ENCODE data around the gene ALKBH7.
A peak's percentile ranks its signal among the peaks of the same experiment; 100 is the strongest.

The ALKBH7 gene

DNA sequence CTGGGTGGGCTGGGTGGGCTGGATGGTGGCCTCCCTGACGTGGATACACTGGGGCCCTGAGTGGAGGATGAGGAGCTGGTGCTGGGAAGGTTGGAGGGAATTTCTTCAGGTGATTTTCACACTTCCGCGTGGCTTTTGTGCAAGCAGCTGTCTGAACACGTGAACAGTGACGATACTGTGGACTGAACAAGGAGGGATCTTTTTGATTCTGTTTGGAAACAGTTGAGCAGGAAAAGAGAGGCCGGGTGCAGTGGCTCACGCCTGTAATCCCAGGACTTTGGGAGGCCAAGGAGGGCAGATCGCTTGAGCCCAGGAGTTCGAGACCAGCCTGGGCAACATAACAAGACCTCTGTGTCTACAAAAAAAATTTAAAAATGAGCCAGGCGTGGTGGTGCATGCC is 29.5 kb downstream of the ALKBH7 start:
- no peak for DNase-seq

DNA sequence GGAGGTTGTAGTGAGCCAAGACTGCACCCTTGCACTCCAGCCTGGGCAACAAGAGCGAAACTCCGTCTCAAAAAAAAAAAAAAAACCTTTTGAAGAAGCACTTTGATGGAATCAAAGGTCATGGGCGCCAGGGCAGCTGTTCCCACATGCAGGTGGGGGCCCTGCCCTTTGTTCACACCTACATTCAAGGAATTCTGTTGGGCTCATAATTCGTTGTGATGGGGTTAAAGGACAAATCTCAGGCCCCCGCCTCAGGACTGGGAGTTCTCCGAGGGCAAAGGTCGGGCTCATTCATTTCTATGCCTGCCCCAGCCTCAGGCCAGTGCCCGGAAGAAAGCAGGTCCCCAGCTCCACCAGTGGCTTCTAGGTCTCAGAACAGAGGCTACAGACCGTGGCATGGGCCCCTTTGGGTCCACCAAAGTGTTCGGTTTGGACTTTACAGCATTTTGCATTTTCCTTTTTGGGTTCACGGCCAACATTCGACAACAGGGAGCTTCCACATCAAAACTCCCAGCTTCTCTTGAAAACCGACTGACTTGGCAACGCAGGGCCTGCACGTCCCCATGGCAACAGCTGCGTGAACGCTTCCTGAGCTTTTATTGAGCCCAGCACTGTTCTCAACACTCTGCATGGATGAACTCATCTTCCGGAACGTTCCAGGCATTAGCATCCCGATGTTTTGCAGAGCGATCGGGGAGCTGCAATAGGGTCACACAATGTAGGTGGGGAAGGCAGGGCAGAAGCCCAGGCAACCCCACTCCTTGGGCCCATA is 30.4 kb downstream of the ALKBH7 start:
- no peak for DNase-seq

DNA sequence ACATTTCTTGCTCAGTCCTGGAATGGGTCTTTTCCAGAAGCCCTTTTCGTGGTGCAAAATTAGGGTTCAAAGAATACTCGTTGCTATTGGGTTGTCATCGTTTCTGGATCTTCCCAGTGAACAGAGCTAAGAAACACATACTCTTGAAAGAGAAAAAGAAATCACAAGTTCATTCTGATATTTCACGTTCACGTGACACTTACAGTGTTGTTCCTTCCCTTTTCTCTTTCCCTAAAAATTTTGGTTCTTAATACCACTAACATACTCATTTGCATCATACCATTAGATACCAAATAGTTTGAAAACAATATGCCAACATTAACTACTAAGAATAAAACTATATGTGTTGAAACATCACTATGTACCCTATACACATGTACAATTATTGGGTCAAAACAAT is 33.8 kb downstream of the ALKBH7 start:
- DNase-seq, result no peak

- no peak for DNase-seq
Observed at GRCh38 chr19:6409346-6409745, 36.8 kb downstream of the ALKBH7 start.

DNA sequence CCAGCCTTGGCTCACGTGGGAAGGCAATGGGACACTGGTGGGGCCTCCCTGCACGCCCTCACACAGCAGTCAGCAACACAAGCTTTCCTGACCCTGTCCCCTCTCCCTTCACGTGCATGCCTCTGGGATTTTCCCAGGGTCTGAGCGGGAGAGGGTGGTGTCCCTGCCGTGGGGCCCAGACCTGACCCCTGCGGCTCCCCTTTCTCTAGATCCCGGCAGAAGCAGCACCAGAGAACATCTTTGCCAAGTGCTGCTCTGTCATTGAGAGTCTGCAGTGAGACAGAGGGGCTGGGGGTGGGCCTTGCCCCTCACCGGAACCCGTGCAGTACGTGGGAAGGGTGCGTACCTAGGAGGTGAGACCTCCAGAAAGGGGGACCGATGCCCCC is 39.5 kb downstream of the ALKBH7 start:
- no peak for DNase-seq

- DNase-seq, result peak; percentile 40
Observed at GRCh38 chr19:6412447-6413091, 40.0 kb downstream of the ALKBH7 start.

- DNase-seq, result no peak
Observed at GRCh38 chr19:6413291-6413690, 40.7 kb downstream of the ALKBH7 start.

- no peak for DNase-seq
Observed at GRCh38 chr19:6413721-6414643, 41.4 kb downstream of the ALKBH7 start.

DNA sequence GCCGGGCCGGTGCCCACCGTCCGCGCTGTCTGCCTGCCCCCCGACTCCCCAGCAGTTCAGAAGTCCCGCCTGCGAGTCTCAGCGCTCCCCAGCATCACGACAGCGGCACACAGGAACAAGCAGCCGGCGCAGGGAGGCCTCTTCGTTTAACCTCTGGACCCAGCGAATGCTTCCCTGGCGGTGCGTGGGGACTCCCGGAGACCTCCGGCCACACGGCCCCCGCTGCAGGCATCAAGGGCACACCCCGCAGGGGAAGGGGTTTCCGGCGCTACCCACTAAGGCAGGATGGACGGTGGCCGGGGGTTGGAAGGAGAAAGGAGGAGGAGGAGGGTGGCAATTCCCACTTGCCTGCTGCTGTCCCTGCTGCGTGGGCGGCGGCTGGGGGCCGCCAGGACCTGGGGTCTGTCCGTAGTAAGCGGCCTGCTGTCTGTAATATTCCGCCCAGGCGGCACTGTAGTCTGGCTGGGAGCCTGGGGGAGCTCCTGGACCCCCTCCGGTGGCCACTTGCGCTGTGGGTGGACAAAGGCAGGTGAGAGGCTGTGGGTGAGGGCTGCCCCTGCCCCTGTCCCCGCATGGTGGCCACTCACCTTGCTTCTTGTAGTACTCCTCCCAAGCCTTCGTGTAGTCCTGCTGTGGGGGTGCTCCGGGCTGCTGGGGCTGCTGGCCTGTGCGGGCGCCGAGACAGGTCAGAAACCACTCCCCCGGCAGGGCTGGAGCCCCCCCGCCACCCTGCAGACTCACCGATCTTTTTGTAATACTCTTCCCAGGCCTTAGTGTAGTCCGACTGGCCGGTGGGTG is 42.4 kb downstream of the ALKBH7 start:
- no peak for DNase-seq

- DNase-seq, result no peak
Observed at GRCh38 chr19:6415591-6416190, 43.1 kb downstream of the ALKBH7 start.

GRCh38 chr19:6416658-6417405 is 44.2 kb downstream of the ALKBH7 start:
- DNase-seq, result no peak

DNA sequence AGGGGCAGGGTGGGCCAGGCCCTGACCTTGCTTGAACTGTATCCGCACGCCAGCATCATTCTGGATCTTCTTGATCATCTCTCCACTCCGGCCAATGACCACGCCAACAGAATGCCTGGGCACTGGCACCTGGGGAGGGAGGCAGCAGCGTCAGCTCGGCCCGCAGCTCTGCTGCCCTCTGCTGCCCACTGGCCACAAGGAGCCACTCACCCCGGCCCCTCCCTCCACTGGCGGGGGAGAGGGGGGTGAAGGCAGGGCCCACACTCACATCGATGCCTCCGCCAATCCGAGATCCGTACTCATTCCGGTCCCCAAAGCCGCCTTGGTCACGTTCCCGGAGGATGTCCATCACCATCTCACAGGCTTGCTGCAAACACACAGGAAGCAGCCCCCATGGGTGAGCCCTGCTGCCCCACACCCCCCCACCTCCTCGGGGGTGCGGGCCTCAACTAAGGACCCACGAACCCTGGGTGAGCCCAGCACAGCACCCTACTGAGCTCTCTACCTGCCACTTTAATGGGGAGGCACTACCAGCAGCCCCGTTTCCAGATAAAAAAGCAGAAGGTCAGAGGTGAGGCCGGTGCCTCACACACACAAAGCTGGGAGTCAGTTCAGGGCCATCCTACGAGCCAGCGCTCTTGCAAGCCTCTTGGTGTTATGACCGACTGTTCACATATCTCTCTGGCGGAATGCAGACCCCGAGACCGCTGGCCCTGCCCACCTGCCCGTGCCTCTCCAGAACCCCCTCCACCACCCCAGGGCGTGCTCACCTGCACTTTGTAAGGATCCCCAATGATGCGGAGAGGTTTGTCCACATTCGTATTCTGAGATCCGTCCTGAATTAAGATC is 45.3 kb downstream of the ALKBH7 start:
- DNase-seq, result no peak

DNA sequence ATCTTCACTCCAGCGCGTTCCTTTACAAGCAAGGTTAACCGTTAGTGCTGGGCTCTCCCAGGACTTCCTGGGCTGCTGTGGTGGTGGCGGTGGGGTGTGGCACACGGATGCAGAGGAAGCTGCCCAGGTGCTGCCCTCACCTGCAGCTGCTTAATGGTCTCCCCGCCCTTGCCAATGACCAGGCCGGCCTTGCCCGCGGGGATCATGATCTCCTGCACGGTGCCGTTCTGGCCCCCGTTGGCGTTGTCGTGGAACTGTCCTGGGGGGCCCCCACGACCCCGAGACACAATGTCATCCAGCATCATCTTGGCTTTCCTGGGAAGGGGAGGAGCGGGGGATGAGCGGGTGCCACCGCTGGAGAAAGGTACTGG is 46.0 kb downstream of the ALKBH7 start:
- no peak for DNase-seq

- DNase-seq, result no peak
Observed at GRCh38 chr19:6421075-6422014, 48.8 kb downstream of the ALKBH7 start.

GRCh38 chr19:6423499-6424194 is 51.1 kb downstream of the ALKBH7 start:
- DNase-seq, result no peak

DNA sequence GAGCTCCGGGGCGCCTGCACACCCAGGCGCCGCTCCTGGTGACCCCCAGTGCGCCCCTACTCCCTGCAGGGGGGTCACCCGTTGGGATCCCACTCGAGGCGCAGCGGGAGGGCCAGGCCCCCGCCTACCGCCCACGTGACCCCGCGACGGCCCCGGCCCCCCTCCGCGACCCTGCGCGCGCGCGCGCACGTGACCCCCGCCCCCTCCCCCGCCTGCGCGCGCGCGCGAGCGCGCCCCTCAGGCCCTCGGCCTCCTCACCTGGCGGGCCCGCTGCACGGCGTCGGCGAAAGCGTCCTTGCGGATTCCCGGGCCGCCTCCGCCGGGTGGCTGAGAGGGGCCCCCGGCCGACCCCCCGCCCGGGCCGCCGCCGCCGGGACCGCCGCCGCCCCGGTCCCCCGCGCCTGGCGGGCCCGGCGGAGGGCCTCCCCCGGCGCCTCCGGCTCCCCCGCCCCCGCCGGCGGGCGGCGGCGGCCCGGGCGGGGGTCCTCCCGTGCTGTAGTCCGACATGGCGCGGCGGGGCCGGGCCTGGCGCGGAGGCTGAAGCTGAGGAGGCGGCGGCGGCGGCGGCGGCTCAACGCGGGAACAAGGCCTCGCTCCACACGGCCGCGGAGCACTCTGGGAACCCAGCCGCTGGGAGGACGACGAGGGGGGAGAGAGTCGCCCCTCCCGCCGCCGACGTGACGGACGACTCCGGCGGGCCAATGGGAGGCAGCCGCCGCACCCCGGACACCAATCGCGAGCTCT is 51.8 kb downstream of the ALKBH7 start, which contains the start of gene KHSRP:
TSS of gene KHSRP (minus strand) at position 617 of the 744 bp plus-strand sequence. CDS start at position 507, 110 bp downstream.
- DNase-seq, result peak; percentile 18

Measured in T-helper 9 cell (primary cell).